GM12878 (cell line): Measurements from ENCODE around the gene TFRC. TPM values are rescaled to one million over a fixed set of nuclear protein-coding genes. Genes with fewer than 3 reads are reported as not detected.

Experiments
- ATAC-seq: fragments of 200-7000 bp; cut with Tn5 transposase; 3 replicates; pipeline ENCODE4 v1.9.1; 2020; ENCODE audit warnings: mild to moderate bottlenecking, moderate library complexity
- BruUV-seq: library from RNA; stranded (reverse); fragments of 400-500 nt; replicated peaks from 2 replicates; lab custom pipeline; 2021; lab: Mats Ljungman, UMichigan
- CTCF ChIA-PET: fragments of 300-600 bp; sonication (Branson Sonifier 250); formaldehyde crosslinking; extraction: SDS; loops from one replicate; lab custom pipeline; 2021; ENCODE audit warnings: inconsistent platforms; lab: Yijun Ruan, JAX
- POLR2A ChIA-PET: fragments of 350-600 bp; formaldehyde crosslinking; extraction: SDS; loops from one replicate; lab custom pipeline; 2021; ENCODE audit warnings: inconsistent platforms; lab: Charles Lee
- RAD21 ChIA-PET: fragments of 300-600 bp; sonication (Branson Sonifier 250); formaldehyde crosslinking; loops from one replicate; lab custom pipeline; 2023; ENCODE audit warnings: antibody characterized with exemption; ENCODE audit not compliant: unreplicated experiment; lab: Charles Lee
- SMC1A ChIA-PET: fragments of 300-600 bp; sonication (Branson Sonifier 250); formaldehyde crosslinking; loops from one replicate; lab custom pipeline; 2023; ENCODE audit not compliant: unreplicated experiment, uncharacterized antibody; lab: Charles Lee
- DNase-seq: peaks from one replicate; pipeline ENCODE4 v3.0.0-alpha.2; 2011; ENCODE audit warnings: low read depth, low spot score
- FAIRE-seq: peaks from 3 replicates; lab custom pipeline; 2011; peaks lifted over from hg19 to GRCh38; lab: Jason Lieb, UNC
- H2AFZ ChIP-seq: 2 replicates; pipeline ENCODE4 v1.6.0; 2011; ENCODE audit warnings: low read depth, low read length, control low read depth; ENCODE audit not compliant: control insufficient read depth
- H3K27ac ChIP-seq: 2 replicates; pipeline ENCODE4 v1.5.1; 2011; ENCODE audit warnings: control low read depth; ENCODE audit not compliant: control insufficient read depth, insufficient read depth
- H3K27me3 ChIP-seq, 2 experiments: replicated peaks in 1 of 2; 2 replicates each; pipeline versions ENCODE4 v1.6.0 to v1.6.1; 2011; ENCODE audit warnings: low read length in 1 of 2; ENCODE audit not compliant: control insufficient read depth in 2 of 2, insufficient read depth in 2 of 2
- H3K36me3 ChIP-seq, 2 experiments: 2 replicates each; pipeline ENCODE4 v1.5.1; 2011; ENCODE audit warnings: low read length in 1 of 2; ENCODE audit not compliant: control insufficient read depth in 2 of 2, insufficient read depth in 2 of 2
- H3K4me1 ChIP-seq: 2 replicates; pipeline ENCODE4 v1.6.1; 2011; ENCODE audit warnings: mild to moderate bottlenecking, low read length, moderate library complexity, mixed read lengths; ENCODE audit not compliant: control insufficient read depth, insufficient read depth
- H3K4me2 ChIP-seq: 2 replicates; pipeline ENCODE4 v1.6.0; 2011; ENCODE audit warnings: control low read depth; ENCODE audit not compliant: control insufficient read depth, insufficient read depth
- H3K4me3 ChIP-seq: fragments of 200-600 bp; sonication (generic); 2 replicates; pipeline ENCODE4 v1.5.1; 2016
- H3K79me2 ChIP-seq: 2 replicates; pipeline ENCODE4 v1.6.0; 2011; ENCODE audit warnings: low read length; ENCODE audit not compliant: control insufficient read depth, insufficient read depth
- H3K9ac ChIP-seq: 2 replicates; pipeline ENCODE4 v1.8.0; 2011; ENCODE audit warnings: low read length, control low read depth, mixed read lengths; ENCODE audit not compliant: control insufficient read depth, insufficient read depth
- H3K9me3 ChIP-seq: replicated peaks from 3 replicates; pipeline ENCODE4 v1.5.1; 2011; ENCODE audit warnings: mild to moderate bottlenecking, low read length; ENCODE audit not compliant: control insufficient read depth, insufficient read depth
- H4K20me1 ChIP-seq: 2 replicates; pipeline ENCODE4 v1.6.0; 2011; ENCODE audit not compliant: control insufficient read depth, insufficient read depth
- BCL3 ChIP-seq: IDR thresholded peaks from 2 replicates; pipeline ENCODE4 v1.6.1; 2011; ENCODE audit warnings: borderline replicate concordance, low read depth, mild to moderate bottlenecking, moderate library complexity, low read length; ENCODE audit not compliant: insufficient read depth, poor library complexity, severe bottlenecking
- CTCF ChIP-seq, 3 experiments: IDR thresholded peaks in 2 of 3; conservative IDR thresholded peaks in 1 of 3; 2 replicates each; pipeline ENCODE4 v1.5.1; 2011; ENCODE audit warnings: low read depth in 3 of 3, low read length in 3 of 3, mild to moderate bottlenecking in 3 of 3, control low read depth in 2 of 3, moderate library complexity in 2 of 3, inconsistent platforms in 1 of 3, mixed read lengths in 1 of 3; ENCODE audit not compliant: control insufficient read depth in 2 of 3, insufficient read depth in 1 of 3; ENCODE audit errors: extremely low read depth in 1 of 3
- DPF2 ChIP-seq: fragments of 450-650 bp; IDR thresholded peaks from 2 replicates; pipeline ENCODE4 v1.6.1; 2017; ENCODE audit warnings: mild to moderate bottlenecking
- E4F1 ChIP-seq: fragments of 450-650 bp; IDR thresholded peaks from 2 replicates; pipeline ENCODE4 v1.6.1; 2018; ENCODE audit warnings: borderline replicate concordance, mild to moderate bottlenecking; ENCODE audit not compliant: partially characterized antibody
- ELK1 ChIP-seq: IDR thresholded peaks from 2 replicates; pipeline ENCODE4 v1.6.1; 2012; ENCODE audit warnings: low read depth, low read length, improper control_type of control experiment
- KLF5 ChIP-seq: fragments of 450-650 bp; IDR thresholded peaks from 2 replicates; pipeline ENCODE4 v1.6.1; 2014; ENCODE audit warnings: mild to moderate bottlenecking; ENCODE audit not compliant: partially characterized antibody
- MTA3 ChIP-seq: IDR thresholded peaks from 2 replicates; pipeline ENCODE4 v1.6.1; 2012; ENCODE audit warnings: low read length, inconsistent platforms, borderline replicate concordance
- MXI1 ChIP-seq: fragments of 150-350 bp; IDR thresholded peaks from 2 replicates; pipeline ENCODE4 v1.6.1; 2011; ENCODE audit warnings: low read depth, mild to moderate bottlenecking, inconsistent platforms, low read length, improper control_type of control experiment
- PAX5 ChIP-seq: IDR thresholded peaks from 2 replicates; pipeline ENCODE4 v1.6.1; 2011; ENCODE audit warnings: low read depth, low read length, borderline replicate concordance
- PBX3 ChIP-seq: IDR thresholded peaks from 2 replicates; pipeline ENCODE4 v1.6.1; 2011; ENCODE audit warnings: mild to moderate bottlenecking, low read depth, low read length, moderate library complexity; ENCODE audit not compliant: insufficient replicate concordance
- POU2F2 ChIP-seq: IDR thresholded peaks from 3 replicates; pipeline ENCODE4 v1.6.1; 2011; ENCODE audit warnings: low read depth, mild to moderate bottlenecking, low read length, borderline replicate concordance
- SMAD1 ChIP-seq: fragments of 450-650 bp; IDR thresholded peaks from 2 replicates; pipeline ENCODE4 v1.6.1; 2018; ENCODE audit warnings: mild to moderate bottlenecking, low read depth; ENCODE audit not compliant: partially characterized antibody
- SMC3 ChIP-seq: IDR thresholded peaks from 2 replicates; pipeline ENCODE4 v1.6.1; 2011; ENCODE audit warnings: low read length, improper control_type of control experiment, borderline replicate concordance
- TCF3 ChIP-seq: IDR thresholded peaks from 2 replicates; pipeline ENCODE4 v1.6.1; 2012; ENCODE audit warnings: low read depth, mild to moderate bottlenecking, low read length, borderline replicate concordance; ENCODE audit not compliant: insufficient read depth
- TCF7 ChIP-seq: IDR thresholded peaks from 2 replicates; pipeline ENCODE4 v1.6.1; 2014; ENCODE audit warnings: antibody characterized with exemption, borderline replicate concordance
- WGBS: methylation state at CpG from one replicate; pipeline ENCODE4 v1.1.6; 2016; ENCODE audit warnings: low lambda C conversion rate; ENCODE audit not compliant: insufficient replicate concordance, insufficient coverage; ENCODE audit errors: missing lambda C conversion rate; 5-methylcytosine and 5-hydroxymethylcytosine counted together
- in situ Hi-C: fragments of 300-500 bp; cut with MboI; formaldehyde crosslinking; loops from 9 replicates; pipeline ENCODE4 v1.14.3; 2018; ENCODE audit warnings: mixed read lengths
- intact Hi-C: fragments of 100-400 bp; cut with micrococcal nuclease; formaldehyde crosslinking; loops from one replicate; pipeline ENCODE4 v1.14.2; 2022; ENCODE audit not compliant: unreplicated experiment
- polyA plus RNA-seq, 11 experiments: library from polyadenylated mRNA; depleted of rRNA in 4 of 11; unstranded in 6 of 11; stranded (reverse) in 5 of 11; fragments of >200 nt; fragmentation: Nextera tagmentation in 4 of 11; fragmentation: Illumina TruSeq in 1 of 11; extraction: Ambion mirVana in 4 of 11; extraction: Trizol in 1 of 11; gene quantifications; 1 replicate in 1 of 11; 2 replicates in 10 of 11; pipeline versions ENCODE4 v1.2.1 to v1.2.3, GENCODE V29; 2011 to 2016; ENCODE audit warnings: inconsistent platforms in 2 of 11, missing spikeins in 2 of 11, low read depth in 1 of 11
- total RNA-seq, 4 experiments: library from RNA; depleted of rRNA in 3 of 4; stranded (reverse); fragments of >200 nt in 3 of 4; fragmentation: Illumina TruSeq in 1 of 4; extraction: Trizol in 1 of 4; gene quantifications; 2 replicates each; pipeline versions ENCODE4 v1.2.1 to v1.2.3, GENCODE V29; 2013 to 2021

Gene TFRC
- total and polyA plus RNA-seq, 10 of the 15 experiments (the other 5 are each of a cell fraction or from before 2014, with no cell fraction given), result 123 to 526 (median 316) TPM

GRCh38 chr3:196024968-196025367, 56.9 kb downstream of the TFRC start:
- WGBS, result 77% methylated on average over 12 of the region's 12 CpGs
- H3K4me2 ChIP-seq, result no peak overlapping the region
- no peak overlapping the region for H3K4me3 ChIP-seq
- FAIRE-seq (no peak), DNase-seq (no peak), ATAC-seq (no peak)
- ChIA-PET RAD21 (interaction anchor here (1.2 to 1.9 kb wide), 3 partner anchors 13 to 172 kb away, joined by 3 to 10 read pairs (median 5); no protein-coding TSS in a partner anchor), CTCF (interaction anchor here (0.6 to 7.7 kb wide), 5 partner anchors 17 to 173 kb away, joined by 3 to 82 read pairs (median 5); no protein-coding TSS in a partner anchor), POLR2A (no interaction called here), SMC1A (interaction anchor here (2.5 to 5.0 kb wide), 2 partner anchors 47 to 172 kb away, joined by 10 to 44 read pairs; no protein-coding TSS in a partner anchor)
- H3K36me3 ChIP-seq, result no peaks in the 10 kb centered on the region
- H3K27me3 ChIP-seq, result no peaks in the 10 kb centered on the region; a peak in 1 of 4 replicates
- BruUV-seq, result no TSS peak
- no peak overlapping the region for H2AFZ ChIP-seq
- H3K9ac ChIP-seq, result no peak overlapping the region
- intact Hi-C loops (loop anchor here (5.0 kb wide), 1 partner anchor 47 kb away; no protein-coding TSS in a partner anchor), in situ Hi-C loops (no loop called here)
- no peaks in the 10 kb centered on the region for H3K9me3 ChIP-seq
- no peaks in the 10 kb centered on the region for H3K79me2 ChIP-seq
- H3K27ac ChIP-seq, result no peak overlapping the region
- H3K4me1 ChIP-seq, result no peaks in the 10 kb centered on the region
- H4K20me1 ChIP-seq, result no peaks in the 10 kb centered on the region
- TF ChIP-seq CTCF (IDR thresholded peaks at IDR 0.05 in 2 of 3, conservative IDR thresholded peaks at IDR 0.05 in 1 of 3; ENCODE audit: control insufficient read depth in 2 of 3, extremely low read depth in 1 of 3, insufficient read depth in 1 of 3, low read depth in 3 of 3, low read length in 3 of 3), result no peak
- no peak for TF ChIP-seq PBX3
- TF ChIP-seq BCL3, result peak; percentile 69
- peak; percentile 70 for TF ChIP-seq PAX5
- no peak for TF ChIP-seq MTA3
- TF ChIP-seq TCF3, result 0 out of 2 replicates have a peak, but pooled peaks have one; percentile 54
- TF ChIP-seq DPF2, result no peak
- TF ChIP-seq SMAD1, result no peak
- no peak for TF ChIP-seq KLF5
- no peak for TF ChIP-seq MXI1
- no peak for TF ChIP-seq E4F1
- TF ChIP-seq TCF7, result no peak
- TF ChIP-seq ELK1, result no peak
- no peak for TF ChIP-seq SMC3
- no peak for TF ChIP-seq POU2F2
